PC-9 (cell line): ENCODE results near the gene TYROBP. TPM values are rescaled to one million over a fixed set of nuclear protein-coding genes. Genes with fewer than 3 reads are reported as not detected.

Experiments
- BruUV-seq: library from RNA; stranded (reverse); fragments of 400-500 nt; replicated peaks from 2 replicates; lab custom pipeline; 2021; lab: Mats Ljungman, UMichigan
- CTCF ChIA-PET: fragments of 300-600 bp; sonication (Branson Sonifier 250); formaldehyde crosslinking; loops from one replicate; lab custom pipeline; 2022; ENCODE audit warnings: antibody characterized with exemption; lab: Charles Lee
- POLR2A ChIA-PET: fragments of 300-600 bp; sonication (Branson Sonifier 250); formaldehyde crosslinking; loops from one replicate; lab custom pipeline; 2022; ENCODE audit warnings: antibody characterized with exemption; ENCODE audit not compliant: unreplicated experiment; lab: Charles Lee
- DNase-seq, 2 experiments: peaks; one replicate each; pipeline versions ENCODE4 v3.0.0 to v3.0.0-alpha.2; 2015 to 2022; ENCODE audit warnings: mixed read lengths in 1 of 2
- H2AFZ ChIP-seq: fragments of 200-600 bp; sonication (generic); 2 replicates; pipeline ENCODE4 v1.8.1; 2017; ENCODE audit warnings: antibody characterized with exemption
- H3F3A ChIP-seq: fragments of 200-600 bp; sonication (generic); 2 replicates; pipeline ENCODE4 v1.8.1; 2017; ENCODE audit warnings: antibody characterized with exemption, mild to moderate bottlenecking, low read depth; ENCODE audit not compliant: insufficient read depth
- H3K27ac ChIP-seq: fragments of 200-600 bp; sonication (generic); 2 replicates; pipeline ENCODE4 v1.6.1; 2016; ENCODE audit warnings: mixed run types
- H3K27me3 ChIP-seq: fragments of 200-600 bp; sonication (generic); 2 replicates; pipeline ENCODE4 v1.6.1; 2016; ENCODE audit warnings: low read depth, mixed run types; ENCODE audit not compliant: insufficient read depth
- H3K36me3 ChIP-seq: fragments of 200-600 bp; sonication (generic); 2 replicates; pipeline ENCODE4 v1.6.1; 2016; ENCODE audit warnings: low read depth, mixed run types
- H3K4me1 ChIP-seq: fragments of 200-600 bp; sonication (generic); replicated peaks from 2 replicates; pipeline ENCODE4 v1.6.1; 2016; ENCODE audit warnings: mixed run types; ENCODE audit not compliant: insufficient read depth
- H3K4me2 ChIP-seq: fragments of 200-600 bp; sonication (generic); 2 replicates; pipeline ENCODE4 v1.6.1; 2017; ENCODE audit warnings: mixed run types
- H3K4me3 ChIP-seq: fragments of 200-600 bp; sonication (generic); 2 replicates; pipeline ENCODE4 v1.6.1; 2016; ENCODE audit warnings: mixed run types
- H3K79me2 ChIP-seq: fragments of 200-600 bp; sonication (generic); 2 replicates; pipeline ENCODE4 v1.6.1; 2017; ENCODE audit warnings: low read depth, mixed run types
- H3K9me2 ChIP-seq: fragments of 200-600 bp; sonication (generic); 2 replicates; pipeline ENCODE4 v1.8.1; 2017; ENCODE audit warnings: mild to moderate bottlenecking; ENCODE audit not compliant: insufficient read depth
- H3K9me3 ChIP-seq: fragments of 200-600 bp; sonication (generic); 2 replicates; pipeline ENCODE4 v1.8.1; 2016; ENCODE audit warnings: low read depth; ENCODE audit not compliant: insufficient read depth
- H4K20me1 ChIP-seq: fragments of 200-600 bp; sonication (generic); 2 replicates; pipeline ENCODE4 v1.8.1; 2017; ENCODE audit not compliant: insufficient read depth
- CTCF ChIP-seq: fragments of 200-600 bp; sonication (generic); conservative IDR thresholded peaks from 2 replicates; pipeline ENCODE4 v1.6.1; 2017; ENCODE audit warnings: mixed run types, antibody characterized with exemption, mild to moderate bottlenecking, moderate library complexity
- EZH2 ChIP-seq: fragments of 200-600 bp; sonication (generic); IDR thresholded peaks from 2 replicates; pipeline ENCODE4 v1.8.0; 2017; ENCODE audit warnings: antibody characterized with exemption, low read depth
- intact Hi-C: fragments of 100-400 bp; cut with micrococcal nuclease; formaldehyde crosslinking; loops from one replicate; pipeline ENCODE4 v1.10.0; 2022; ENCODE audit not compliant: unreplicated experiment
- total RNA-seq: library from RNA; stranded (reverse); gene quantifications from 2 replicates; pipeline ENCODE4 v1.2.3, GENCODE V29; 2021

TYROBP gene
- total RNA-seq, 1 experiment from 2014 or later: not detected

DNA sequence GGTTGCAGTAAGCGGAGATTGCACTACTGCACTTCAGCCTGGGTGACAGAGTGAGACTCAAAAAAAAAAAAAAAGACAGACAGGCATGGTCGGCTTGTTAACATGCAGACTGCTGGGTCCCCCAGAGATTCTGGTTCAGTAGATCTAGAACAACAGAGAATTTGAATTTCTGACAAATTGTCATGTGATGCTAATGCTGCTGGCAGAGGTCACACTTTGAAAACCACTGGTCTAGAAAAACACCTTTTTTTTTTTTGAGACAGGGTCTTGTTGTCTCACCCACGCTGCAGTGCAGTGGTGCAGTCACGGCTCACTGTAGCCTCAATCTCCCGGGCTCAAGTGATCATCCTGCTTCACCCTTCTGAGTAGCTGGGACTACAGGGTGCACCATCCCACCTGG, 20.4 kb upstream of the TYROBP start:
- peaks cover 7% of the 10 kb centered on the region; the same call in 1 of the 2 replicates for H3K4me1 ChIP-seq
- H3K9me2 ChIP-seq: no peaks in the 10 kb centered on the region
- H3K4me2 ChIP-seq: no peak overlapping the region
- ChIA-PET CTCF (no interaction called here), POLR2A (no interaction called here)
- H3K4me3 ChIP-seq: no peak overlapping the region
- DNase-seq: no peak
- H3K36me3 ChIP-seq: no peaks in the 10 kb centered on the region
- no peak overlapping the region for H3K27ac ChIP-seq
- no peaks in the 10 kb centered on the region for H3K79me2 ChIP-seq
- peaks cover 9% of the 10 kb centered on the region; the same call in 1 of the 2 replicates for H3F3A ChIP-seq
- no TSS peak for BruUV-seq
- no peak overlapping the region for H2AFZ ChIP-seq
- H3K9me3 ChIP-seq: no peaks in the 10 kb centered on the region
- H3K27me3 ChIP-seq: peaks cover 23% of the 10 kb centered on the region
- intact Hi-C loops: no loop called here
- TF ChIP-seq EZH2: no peak
- TF ChIP-seq CTCF: no peak
- H4K20me1 ChIP-seq: no peaks in the 10 kb centered on the region

DNA sequence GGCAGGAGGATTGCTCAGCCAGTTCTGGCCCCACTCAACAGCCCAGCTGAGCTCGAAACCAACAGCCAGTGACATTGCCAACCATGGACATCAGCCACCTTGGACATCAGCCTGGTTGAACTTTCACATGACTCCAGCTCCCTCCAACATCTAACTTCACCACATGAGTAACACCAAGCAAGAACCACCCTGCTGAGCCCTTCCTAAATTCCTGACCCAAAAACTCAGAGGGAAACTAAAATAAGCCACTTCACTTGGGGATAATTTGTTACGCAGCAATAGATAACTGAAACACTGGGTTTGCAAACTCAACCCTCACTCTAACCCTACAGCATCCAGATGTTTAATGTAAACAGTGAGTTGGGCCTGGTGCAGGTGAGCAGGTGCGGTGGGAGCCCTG, 17.4 kb upstream of the TYROBP start:
- Histone ChIP-seq H3K27ac (no peak overlapping the region), H3K4me1 (0 out of 2 replicates have a peak, but pooled peaks cover under 1% of the 10 kb centered on the region), H3K9me3 (no peaks in the 10 kb centered on the region), H4K20me1 (no peaks in the 10 kb centered on the region), H3K36me3 (no peaks in the 10 kb centered on the region), H3K9me2 (no peaks in the 10 kb centered on the region), H3K27me3 (peaks cover 23% of the 10 kb centered on the region), H3K79me2 (no peaks in the 10 kb centered on the region), H2AFZ (no peak overlapping the region), H3K4me2 (no peak overlapping the region), H3K4me3 (no peak overlapping the region), H3F3A (0 out of 2 replicates have a peak, but pooled peaks cover 3% of the 10 kb centered on the region)
- ChIA-PET CTCF (interaction anchor here (0.6 kb wide), 1 partner anchor 233 kb away, joined by 6 read pairs; no protein-coding TSS in a partner anchor), POLR2A (no interaction called here)
- intact Hi-C loops: no loop called here
- BruUV-seq: no TSS peak
- TF ChIP-seq CTCF (no peak), EZH2 (no peak)
- no peak for DNase-seq

- H3K4me2 ChIP-seq: no peak overlapping the region
- TF ChIP-seq CTCF (no peak), EZH2 (no peak)
- H3K9me2 ChIP-seq: no peaks in the 10 kb centered on the region
- no peaks in the 10 kb centered on the region for H3K4me1 ChIP-seq
- no peaks in the 10 kb centered on the region for H4K20me1 ChIP-seq
- H2AFZ ChIP-seq: no peak overlapping the region
- BruUV-seq: no TSS peak
- no peaks in the 10 kb centered on the region for H3K36me3 ChIP-seq
- no peaks in the 10 kb centered on the region for H3K9me3 ChIP-seq
- H3K27me3 ChIP-seq: peaks cover 27% of the 10 kb centered on the region
- POLR2A ChIA-PET: no interaction called here
- no peaks in the 10 kb centered on the region for H3K79me2 ChIP-seq
- CTCF ChIA-PET: no interaction called here
- H3K27ac ChIP-seq: no peak overlapping the region
- H3F3A ChIP-seq: 0 out of 2 replicates have a peak, but pooled peaks cover 3% of the 10 kb centered on the region
- no peak overlapping the region for H3K4me3 ChIP-seq
- DNase-seq: no peak
- intact Hi-C loops: no loop called here
Observed at GRCh38 chr19:35921012-35921411, 12.9 kb upstream of the TYROBP start.
